NCI-H146 treated with DMSO at 0.1 percent for 48 hours (cell line): ENCODE data around the gene TAX1BP3.

Experiments used
- DNase-seq: peaks from one replicate; lab custom pipeline; 2025; ENCODE audit not compliant: unreplicated experiment; lab: John Stamatoyannopoulos, UW

Gene TAX1BP3

DNA sequence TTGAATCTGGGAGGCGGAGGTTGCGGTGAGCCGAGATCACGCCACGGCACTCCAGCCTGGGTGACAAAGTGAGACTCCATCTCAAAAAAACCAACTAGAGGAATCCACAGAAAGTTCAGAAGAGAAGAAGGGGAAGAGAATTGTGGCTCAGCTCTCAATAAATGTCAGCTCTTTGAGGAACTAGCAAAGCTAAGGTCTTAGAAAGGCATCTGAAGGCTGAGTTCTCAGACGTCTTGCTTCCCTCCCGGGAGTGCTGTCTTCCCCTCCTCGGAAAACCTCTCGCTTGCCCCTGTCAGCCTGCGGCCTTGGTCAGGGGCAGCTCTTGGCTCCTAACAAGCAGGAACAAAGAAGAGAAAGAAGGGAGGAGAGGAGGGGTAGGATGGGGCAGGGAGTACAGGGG lies 37.6 kb downstream of the TAX1BP3 start:
- no peak for DNase-seq

DNA sequence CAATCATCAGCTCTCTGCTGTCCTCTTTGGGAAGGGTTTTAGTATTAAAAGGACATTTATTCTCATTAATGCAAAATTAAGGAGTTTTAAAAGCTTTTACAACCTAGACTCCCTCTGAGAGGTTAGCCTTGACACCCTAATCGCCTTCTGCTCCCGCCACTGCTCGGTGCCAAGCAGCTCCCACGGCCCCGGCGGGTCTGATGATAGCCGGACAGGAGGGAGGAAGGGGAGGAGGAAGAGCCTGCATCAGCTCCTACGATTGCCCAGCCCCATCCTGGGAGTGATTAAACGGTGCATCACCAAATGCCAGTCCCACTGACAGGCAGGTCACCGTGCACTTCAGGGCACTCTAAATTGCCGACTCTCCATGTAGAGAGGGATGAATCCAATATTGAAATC lies 40.6 kb downstream of the TAX1BP3 start:
- DNase-seq, result no peak

DNA sequence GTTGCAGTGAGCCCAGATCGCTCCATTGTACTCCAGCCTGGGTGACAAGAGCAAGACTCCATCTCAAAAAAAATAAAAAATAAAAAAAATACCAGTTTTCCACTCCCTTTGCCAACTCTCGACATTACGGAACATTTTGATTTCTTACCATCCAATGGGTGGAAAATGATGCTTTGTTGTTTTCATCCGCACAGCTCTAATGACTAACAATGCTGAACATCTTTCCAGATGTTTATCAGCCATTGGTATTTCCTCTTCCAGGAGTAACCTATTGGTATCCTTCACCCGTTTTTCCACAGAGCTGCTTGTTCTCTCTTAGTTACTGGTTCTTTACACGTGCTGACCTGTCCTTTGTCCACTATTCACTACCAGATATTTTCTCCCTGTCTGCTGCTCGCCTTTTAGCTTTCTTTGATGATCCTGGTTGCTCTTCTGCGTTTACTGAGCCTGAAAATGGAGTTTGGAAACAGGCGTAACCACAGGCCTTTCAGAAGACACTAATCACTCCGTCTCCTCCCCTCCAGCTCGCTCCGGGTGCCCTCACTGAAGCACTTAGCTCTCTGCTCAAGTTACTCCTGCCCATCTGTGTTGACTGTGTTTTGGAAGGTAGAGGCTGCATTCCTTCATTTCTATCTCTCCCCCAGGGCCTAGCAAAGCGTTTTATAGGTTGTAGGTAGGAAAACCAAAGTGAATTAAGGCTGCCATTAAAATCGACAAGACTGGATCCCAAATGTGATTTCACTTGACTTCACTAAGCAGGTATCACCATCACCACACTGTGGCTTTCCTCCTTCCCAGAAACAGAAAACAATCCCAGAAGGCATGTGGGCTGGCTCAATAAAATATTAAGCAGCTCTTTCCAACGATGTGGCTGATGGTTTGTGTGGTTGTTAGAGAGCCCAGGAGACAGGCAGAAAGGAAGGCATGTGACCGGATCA lies 41.3 kb downstream of the TAX1BP3 start:
- no peak for DNase-seq

DNA sequence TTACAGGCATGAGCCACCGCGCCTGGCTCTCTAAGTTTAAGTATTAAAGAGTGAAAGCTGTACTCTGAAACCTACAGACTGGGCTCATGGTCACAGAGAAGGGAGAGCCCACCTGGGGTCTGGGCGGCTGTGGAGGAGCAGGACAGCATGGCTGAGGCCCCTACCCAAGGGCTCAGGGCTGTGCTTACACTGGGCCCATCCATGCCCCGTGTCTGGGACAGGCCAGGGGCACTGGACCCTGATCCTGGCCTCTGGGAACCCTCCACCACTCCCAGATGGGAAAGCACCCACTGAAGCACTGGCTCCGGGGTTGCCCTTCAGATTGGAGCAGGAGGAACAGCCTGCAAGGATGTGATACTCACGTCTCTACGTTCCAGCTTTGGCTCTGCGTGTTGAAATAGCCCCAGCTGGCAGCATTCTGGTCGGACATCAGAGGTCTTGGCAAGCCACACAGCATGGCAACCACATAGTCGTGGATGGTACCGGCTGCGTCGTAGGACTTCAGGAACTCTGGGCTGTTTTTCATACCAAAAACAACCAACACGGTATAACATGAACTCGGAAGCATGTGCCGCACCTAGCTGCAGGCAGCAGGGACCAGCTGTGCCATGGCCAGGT lies 45.3 kb downstream of the TAX1BP3 start:
- no peak for DNase-seq

DNA sequence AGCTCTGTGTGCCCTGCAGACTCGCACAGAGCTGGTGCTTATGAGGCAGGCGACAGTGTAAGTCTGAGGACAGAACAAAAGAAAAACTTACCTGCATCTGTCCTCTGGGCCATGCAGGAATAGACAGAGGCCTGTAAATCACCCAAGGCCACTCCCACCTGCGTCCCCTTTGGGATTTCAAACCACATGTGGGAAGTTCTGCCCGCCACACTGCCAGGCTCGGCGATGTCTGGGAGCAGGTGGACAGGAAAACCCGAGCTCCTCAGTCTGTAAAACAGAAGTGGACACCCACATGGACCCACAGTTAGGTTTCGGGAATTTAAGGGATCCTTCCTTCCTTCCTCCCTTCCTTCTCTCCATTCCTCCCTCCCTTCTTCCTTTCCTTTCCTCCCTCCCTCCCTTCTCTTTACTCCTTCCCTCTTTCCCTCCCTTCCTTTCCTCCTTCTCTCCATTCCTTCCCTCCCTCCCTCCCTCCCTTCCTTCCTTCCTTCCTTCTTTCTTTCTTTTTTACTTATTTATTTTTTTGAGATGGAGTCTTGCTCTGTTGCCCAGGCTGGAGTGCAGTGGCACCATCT lies 47.1 kb downstream of the TAX1BP3 start:
- no peak for DNase-seq

DNA sequence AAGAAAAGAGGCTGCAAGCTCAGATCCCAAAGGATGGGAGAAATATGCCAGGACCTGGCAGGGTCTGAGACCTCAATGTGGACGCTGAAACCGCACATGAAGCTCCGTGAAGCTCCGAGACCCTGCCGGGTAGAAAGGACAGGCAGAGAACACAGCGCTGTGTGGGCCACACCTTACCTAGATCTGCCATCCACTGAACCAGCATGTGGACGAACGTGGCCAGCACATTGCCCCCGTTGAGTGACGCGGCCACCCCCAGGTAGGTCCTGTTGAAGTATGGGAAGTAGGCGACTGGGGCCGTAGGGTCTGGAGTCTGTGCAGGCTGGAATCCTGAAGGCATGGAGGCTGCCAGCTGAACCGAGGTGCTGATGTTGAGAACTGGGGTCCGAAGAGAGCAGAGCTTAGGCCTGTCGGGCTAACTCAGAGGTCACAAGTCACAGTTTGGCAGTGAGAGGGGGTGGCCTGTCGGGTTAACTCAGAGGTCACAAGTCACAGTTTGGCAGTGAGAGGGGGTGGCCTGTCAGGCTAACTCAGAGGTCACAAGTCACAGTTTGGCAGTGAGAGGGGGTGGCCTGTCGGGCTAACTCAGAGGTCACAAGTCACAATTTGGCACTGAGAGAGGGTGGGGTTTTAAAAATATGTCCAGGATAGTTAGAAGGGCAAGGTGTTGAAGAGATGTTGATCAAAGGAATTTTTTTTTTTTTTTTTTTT lies 53.1 kb downstream of the TAX1BP3 start:
- DNase-seq, result no peak

DNA sequence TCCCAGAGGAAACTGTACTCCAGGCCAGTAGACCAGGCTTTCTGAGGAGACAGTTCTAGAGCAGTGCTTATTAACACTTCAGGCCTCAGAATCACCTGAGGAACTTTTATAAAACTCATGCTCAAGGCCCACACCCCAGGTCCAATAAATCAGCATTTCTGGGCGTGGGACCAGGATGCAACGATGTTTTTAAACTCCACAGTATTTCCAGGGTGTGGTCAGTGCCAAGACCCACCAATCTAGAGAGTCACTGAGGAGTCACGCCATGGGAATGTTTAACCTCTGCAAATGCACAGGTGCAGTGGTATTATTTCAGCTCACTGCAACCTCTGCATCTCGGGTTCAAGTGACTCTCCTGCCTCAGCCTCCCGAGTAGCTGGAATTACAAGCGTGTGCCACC lies 55.3 kb downstream of the TAX1BP3 start:
- DNase-seq, result no peak
